Fibroblast of upper back skin (primary cell): Measurements from ENCODE around the gene LINC01488.

ENCODE experiments used
- DNase-seq: peaks from one replicate; pipeline ENCODE4 v3.0.0-alpha.2; 2013

Gene LINC01488

DNA sequence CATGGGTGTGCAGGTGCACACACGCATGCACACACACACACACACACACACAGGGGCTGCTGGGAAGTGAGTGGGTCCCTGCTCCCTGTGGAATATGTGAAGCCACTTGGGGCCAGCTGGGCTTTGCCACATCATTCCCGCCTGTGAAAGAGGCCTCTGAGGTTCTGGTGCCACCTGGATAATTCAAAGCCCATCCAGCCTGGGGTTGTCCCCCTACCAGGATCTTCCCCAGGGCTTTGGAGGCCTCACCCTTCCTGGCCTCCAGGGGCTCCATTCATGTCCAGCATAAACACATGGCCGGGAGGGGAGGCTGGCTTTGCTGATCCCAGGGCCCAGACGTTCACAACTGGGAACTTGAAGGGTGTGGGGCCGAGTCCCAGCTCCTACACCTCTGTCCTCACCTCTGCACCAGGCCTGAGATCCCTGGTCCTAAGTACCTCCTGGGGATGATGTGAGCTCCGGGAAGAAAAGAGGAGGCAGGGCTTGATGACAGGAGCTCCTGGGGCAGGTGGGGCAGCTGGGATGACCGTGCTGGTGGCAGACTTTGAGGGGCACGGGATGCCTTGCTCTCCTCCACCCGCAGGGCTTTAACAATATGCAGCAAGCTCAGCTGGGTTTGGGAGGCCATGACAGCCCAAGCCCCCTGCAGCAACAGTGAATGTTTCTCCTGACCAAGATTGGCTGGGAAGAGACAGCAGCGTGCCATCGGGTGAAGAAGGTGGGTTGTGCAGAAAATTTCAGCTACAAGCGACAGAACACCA, 14.2 kb downstream of the LINC01488 start:
- no peak for DNase-seq

DNA sequence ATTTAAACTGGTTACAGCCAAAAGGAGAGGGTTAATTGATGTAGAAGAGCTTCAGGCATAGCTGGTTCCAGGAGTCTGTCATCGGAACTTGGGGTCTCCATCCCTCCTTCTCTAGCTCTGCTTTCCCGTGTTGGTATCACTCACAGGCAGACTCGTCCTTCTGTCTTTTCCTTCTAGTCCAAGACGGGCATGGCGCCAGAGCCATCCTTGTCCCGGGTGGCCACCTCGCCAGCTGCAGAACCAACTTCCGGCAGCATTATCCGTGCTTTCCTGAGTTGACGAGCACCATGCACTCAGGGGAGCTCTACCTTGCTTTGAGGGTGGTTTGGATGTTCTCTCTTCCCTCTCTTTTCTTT, 14.7 kb downstream of the LINC01488 start:
- no peak for DNase-seq

DNA sequence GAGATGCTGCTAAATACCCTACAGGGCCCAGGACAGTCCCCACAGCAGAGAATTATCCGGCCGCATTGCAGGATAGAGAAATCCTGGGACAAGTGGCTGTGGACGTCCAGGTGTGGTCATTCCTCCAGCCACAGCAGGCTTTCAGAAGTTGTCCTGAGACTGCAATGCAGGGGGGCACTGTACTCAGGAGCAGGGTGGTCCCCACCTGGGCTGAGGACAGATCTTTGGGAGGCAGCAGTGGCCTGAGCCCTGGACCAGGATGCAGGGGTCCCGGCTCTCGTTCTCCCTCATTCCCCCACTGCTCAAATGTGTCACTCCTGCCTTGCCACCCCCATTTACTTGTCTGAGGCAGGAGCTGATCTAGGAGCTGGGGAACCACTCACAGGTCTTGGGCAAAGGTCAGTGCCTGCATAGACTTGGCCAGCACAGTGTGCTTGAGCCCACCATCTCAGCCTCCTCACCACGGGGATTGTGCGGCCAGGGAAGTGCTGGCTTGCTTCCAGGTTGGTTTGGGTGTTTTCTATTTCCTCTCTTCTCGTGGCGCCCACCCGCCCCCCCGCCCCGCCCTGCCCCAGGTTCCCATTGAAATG, 15.3 kb downstream of the LINC01488 start:
- DNase-seq = no peak

GRCh38 chr11:69497221-69497787, 15.8 kb downstream of the LINC01488 start:
- peak; percentile 98 for DNase-seq

GRCh38 chr11:69498614-69499175, 17.2 kb downstream of the LINC01488 start:
- DNase-seq = no peak

DNA sequence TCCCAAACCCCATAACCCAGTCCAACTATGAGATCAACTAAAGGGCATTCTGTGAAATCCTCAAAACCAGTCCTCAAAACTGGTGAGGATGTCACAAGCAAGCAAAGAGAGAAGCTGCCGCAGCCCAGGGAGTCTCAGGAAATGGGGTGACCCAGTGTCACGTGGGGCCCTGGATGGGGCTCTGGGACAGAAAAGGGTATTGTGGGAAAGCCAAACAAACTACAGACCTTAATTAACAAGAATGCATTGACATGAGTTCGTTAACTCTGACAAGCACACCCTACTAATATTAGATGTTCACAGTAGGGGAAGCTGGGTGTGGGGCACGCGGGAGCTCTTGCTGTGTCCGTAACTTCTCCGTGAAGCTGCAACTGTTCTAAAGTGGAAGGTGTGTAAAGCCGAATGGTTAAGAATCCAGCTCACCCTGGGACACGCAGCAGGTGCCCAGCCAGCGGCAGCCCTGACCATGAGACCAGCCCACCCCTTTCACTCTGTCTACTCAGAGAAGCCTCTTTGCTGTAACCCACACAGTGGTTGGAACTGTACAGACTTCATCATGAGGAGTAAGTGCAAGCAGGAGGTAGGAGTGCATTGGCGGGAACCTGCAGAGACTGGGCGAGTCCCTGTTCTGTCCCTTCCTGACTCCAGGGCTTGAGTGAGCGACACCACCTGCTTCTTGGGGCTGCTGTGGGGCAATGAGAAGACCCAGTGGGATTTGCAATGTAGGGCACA, 17.9 kb downstream of the LINC01488 start:
- no peak for DNase-seq

DNA sequence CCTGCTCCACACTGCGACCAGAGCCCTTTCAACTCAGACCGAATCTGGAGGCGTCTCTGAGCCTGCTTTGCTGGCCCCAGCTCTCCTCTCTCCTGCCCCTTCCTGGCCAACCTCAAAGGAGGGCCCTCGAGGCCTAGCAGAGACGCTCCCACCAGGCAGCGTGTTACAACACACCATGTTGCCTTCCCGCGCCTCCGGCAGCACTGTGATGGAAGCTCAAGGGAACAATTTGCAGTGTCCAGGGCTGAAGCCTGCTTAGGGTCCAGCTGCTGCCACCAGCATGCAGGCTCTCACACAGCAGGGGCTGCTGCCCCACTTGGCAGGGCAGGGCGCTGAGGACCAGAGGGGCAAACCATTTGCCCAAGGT, 18.4 kb downstream of the LINC01488 start:
- DNase-seq = no peak

DNA sequence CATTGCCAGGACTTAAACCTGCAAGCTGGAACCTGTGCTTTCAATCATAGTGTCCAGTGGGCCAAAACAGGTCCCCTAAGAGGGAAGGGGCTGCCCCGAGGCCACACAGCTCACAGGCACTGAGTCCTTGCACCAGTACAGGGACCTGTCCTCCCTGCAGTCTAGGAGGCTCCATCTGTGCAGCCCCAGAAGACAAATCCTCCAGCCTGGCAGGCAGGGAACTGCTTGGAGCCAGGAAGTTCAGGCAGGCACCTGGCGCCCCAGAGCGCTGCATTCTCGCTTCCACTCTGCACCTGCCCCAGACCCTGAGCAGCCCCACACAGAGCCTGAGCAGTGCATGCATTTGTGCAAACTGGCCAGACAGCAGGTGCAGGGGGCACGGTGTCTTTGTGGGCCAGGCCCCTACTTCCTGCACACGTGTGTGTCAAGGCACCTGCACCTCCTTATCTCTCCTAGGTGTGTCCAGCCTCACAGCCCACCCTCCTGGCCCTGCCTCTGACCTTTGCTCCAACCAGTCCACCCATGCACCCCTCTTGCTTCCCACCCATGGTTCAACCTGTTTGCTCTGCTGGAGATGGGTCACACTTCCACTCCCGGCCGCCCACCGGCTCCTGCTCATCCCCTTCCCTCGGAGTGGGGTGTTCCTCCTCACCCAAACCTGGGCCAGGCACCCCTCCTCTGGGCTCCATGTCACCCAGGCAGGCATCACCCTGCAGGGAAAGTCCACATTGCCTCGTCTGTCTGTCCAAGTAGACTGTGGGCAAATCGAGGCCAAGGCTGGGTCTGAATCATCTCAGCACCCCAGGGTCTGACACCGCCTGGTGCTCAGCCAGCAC, 19.0 kb downstream of the LINC01488 start:
- DNase-seq = no peak

- no peak for DNase-seq
These were observed 19.6 kb downstream of the LINC01488 start for GRCh38 chr11:69501121-69501489.

DNA sequence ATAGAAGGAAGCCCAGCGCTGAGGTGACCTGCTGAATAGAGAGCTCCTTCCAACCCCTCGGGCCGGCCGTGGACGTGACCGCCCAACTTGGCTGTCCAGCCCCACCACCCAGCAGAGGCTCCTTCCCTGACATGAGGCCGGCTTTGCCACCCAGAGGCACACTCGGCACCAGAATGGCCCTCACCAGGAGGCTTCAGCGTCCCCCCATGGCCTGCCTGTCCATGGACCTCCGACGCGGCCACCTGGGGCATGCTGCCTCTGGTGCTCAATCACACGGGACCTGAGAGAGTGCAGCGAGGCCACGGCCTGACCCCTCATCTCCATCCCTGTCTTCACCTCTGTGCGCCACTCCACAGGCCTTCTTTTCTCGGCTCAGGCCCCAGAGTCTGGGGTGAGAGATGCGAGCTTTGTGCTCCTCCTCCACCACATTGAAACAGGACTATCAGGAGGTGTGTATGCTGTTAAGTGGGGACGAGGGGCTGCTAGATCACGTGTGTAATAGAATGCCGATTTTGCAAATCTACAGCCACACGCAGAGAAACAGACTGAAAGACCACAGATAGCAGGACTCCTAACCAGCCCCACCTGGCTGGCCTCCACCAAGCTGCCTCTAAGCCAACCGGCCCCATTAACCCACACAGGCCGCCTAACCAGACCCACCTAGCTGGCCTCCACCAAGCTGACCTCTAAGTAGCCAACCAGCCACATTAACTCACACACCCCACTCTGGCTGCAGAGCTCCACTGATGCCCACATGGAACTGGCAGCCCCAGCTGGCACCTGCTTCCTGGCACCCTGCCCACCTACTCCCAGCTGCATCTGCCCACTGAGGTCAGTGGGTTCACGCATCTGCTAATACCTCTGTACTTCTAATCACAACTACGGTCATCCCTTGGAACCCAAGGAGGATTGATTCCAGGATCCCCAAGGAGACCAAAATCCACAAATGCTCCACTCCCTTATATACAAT, 20.7 kb downstream of the LINC01488 start:
- DNase-seq = no peak

GRCh38 chr11:69504127-69504526, 22.7 kb downstream of the LINC01488 start:
- no peak for DNase-seq

DNA sequence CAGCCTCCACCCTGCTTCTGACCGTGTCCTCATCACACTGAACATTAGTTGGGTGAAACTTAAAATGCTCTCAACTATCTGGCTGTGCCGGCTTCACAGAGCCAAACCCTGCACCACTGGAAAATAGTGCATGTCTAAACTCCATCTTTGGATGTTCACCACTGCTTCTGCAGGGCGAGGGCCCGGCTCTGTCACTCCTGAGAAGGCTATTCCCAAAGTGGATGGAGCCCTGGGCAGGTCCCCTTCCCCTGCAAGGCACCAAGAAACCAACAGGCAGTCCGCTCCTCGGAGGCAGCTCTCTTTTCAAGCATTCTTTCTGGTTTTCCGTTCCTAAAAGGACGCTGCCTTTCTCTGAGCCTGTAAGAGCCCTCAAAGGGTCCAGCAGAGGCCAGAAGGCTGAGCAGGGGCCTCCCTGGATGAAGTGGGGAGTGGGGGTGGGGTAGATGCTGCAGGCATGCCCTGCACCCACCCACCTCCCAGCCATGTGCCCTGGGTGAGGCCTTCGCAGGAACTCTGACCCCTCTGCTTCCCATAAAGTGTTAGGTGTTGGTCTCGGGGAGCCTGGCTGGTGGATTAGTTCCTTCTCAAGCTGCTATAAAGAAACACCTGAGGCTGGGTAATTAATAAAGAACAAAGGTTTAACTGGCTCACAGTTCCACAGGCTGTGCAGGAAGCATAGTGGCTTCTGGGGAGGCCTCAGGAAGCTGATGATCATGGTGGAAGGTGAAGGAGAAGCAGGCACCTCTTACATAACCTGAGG, 23.3 kb downstream of the LINC01488 start:
- DNase-seq = no peak

- no peak for DNase-seq
These were observed 27.5 kb downstream of the LINC01488 start for GRCh38 chr11:69508974-69509373.

DNA sequence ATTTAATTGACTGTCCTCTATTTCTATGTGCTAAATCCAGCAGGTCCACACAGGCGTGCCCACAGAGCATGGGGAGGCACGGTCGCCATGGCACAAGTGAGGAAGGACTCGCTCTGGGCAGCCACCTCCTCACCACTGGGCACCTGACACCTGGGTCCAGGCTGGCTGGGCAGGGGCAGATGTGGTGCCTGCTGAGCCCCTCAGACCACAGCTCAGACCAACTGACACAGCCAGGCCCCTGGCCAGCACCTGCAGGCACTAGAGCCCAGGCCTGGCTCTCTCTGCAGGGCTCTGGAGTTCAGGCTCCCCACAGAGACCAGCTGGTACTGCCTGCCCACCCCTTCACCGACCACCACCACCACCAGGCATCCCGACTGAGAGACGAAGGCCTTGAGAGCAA, 27.9 kb downstream of the LINC01488 start:
- no peak for DNase-seq

DNA sequence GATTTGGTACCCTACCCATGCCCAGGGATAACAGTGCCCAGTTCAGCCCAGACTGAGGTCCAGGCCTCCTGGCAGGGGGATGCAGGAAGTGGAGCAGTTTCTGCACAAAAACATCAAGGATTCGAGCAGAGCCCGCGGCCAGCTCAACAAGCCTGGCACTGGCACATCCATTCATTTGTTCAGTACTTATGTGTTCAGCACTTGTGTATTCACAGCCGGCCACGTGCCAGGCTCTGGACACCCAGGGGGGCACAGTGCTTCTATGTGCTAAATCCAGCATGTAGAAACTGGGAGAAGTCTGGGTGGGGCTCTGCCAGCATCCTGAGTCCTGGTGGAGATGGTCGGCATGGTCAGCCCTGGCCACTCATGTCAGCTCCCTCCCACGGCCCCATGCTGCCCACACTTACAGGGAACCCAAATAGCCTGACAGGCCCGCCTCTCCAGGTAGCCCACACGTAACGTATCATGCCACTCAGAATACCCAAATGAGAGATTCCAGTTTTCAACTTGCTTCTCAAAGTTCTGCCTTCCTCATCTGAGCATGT, 28.5 kb downstream of the LINC01488 start:
- DNase-seq = no peak

GRCh38 chr11:69510471-69511357, 29.3 kb downstream of the LINC01488 start:
- DNase-seq = peak; percentile 80

DNA sequence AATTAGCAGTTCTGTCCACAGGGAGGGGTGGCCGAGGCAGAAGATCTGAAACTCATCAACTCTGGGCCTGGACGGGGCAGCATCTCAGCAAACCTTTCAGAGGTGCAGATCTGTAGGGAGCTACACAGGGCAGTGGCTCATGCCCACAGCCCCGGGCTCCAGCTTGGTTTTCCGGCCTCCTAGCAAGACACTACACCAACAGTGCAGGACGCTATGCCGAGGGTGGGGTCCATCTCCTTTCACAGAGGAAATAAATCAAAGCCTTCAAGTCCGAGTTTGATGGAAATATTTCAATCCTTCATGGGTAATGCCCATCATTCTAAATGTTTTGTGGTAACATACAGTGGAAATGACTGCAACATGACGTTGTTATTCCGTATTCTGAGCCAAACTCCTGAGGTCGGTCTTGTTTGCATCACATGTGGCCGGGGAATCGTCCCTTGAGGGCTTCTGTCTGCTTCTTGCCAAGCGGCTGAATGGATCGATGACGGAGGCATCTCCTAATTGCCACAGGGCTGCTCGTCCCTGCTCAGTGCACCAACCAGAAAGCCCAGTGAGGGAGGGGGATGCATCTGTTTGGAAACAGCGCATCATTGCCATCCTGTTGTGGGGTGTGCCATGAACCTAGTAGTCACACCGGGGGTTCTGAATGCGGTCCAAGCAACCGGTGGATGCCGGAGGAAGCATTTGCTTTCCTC, 30.0 kb downstream of the LINC01488 start:
- DNase-seq = peak; percentile 87

GRCh38 chr11:69512136-69512535, 30.7 kb downstream of the LINC01488 start:
- DNase-seq = no peak

GRCh38 chr11:69512790-69513189, 31.3 kb downstream of the LINC01488 start:
- no peak for DNase-seq
